MM.1S (cell line): ENCODE results near the gene GARS1.

Experiments used
- DNase-seq: peaks from one replicate; pipeline ENCODE4 v3.0.0-alpha.2; 2015
- H2AFZ ChIP-seq: fragments of 300-600 bp; sonication (generic); 2 replicates; pipeline ENCODE4 v1.6.0; 2016; ENCODE audit warnings: antibody characterized with exemption, low read length
- H3F3A ChIP-seq: fragments of 300-600 bp; sonication (generic); 2 replicates; pipeline ENCODE4 v1.6.1; 2016; ENCODE audit warnings: mild to moderate bottlenecking, antibody characterized with exemption, low read length, moderate library complexity, mixed read lengths; ENCODE audit not compliant: insufficient read depth
- H3K27ac ChIP-seq: fragments of 300-600 bp; sonication (generic); 2 replicates; pipeline ENCODE4 v1.5.1; 2016; ENCODE audit warnings: mild to moderate bottlenecking, low read length
- H3K27me3 ChIP-seq: fragments of 300-600 bp; sonication (generic); replicated peaks from 2 replicates; pipeline ENCODE4 v1.6.0; 2016; ENCODE audit warnings: low read length; ENCODE audit not compliant: insufficient read depth
- H3K36me3 ChIP-seq: fragments of 300-600 bp; sonication (generic); replicated peaks from 2 replicates; pipeline ENCODE4 v1.6.1; 2016; ENCODE audit warnings: mild to moderate bottlenecking, low read length, mixed read lengths; ENCODE audit not compliant: insufficient read depth
- H3K4me1 ChIP-seq: fragments of 300-600 bp; sonication (generic); 2 replicates; pipeline ENCODE4 v1.6.1; 2016; ENCODE audit warnings: low read length, mixed read lengths
- H3K4me2 ChIP-seq: fragments of 300-600 bp; sonication (generic); 2 replicates; pipeline ENCODE4 v1.6.0; 2016; ENCODE audit warnings: low read depth, low read length
- H3K4me3 ChIP-seq: fragments of 300-600 bp; sonication (generic); 2 replicates; pipeline ENCODE4 v1.5.1; 2016; ENCODE audit warnings: low read length, mixed read lengths
- H3K79me2 ChIP-seq: fragments of 300-600 bp; sonication (generic); 2 replicates; pipeline ENCODE4 v1.6.1; 2016; ENCODE audit warnings: mixed run types, low read length, mixed read lengths
- H3K9ac ChIP-seq: fragments of 300-600 bp; sonication (generic); 2 replicates; pipeline ENCODE4 v1.6.1; 2016; ENCODE audit warnings: low read length, mixed read lengths
- H3K9me2 ChIP-seq: fragments of 300-600 bp; sonication (generic); replicated peaks from 2 replicates; pipeline ENCODE4 v1.6.1; 2016; ENCODE audit warnings: mild to moderate bottlenecking, low read length, mixed read lengths; ENCODE audit not compliant: insufficient read depth
- H3K9me3 ChIP-seq: fragments of 300-600 bp; sonication (generic); replicated peaks from 2 replicates; pipeline ENCODE4 v1.6.1; 2016; ENCODE audit warnings: mild to moderate bottlenecking, low read length, mixed read lengths; ENCODE audit not compliant: insufficient read depth
- H4K20me1 ChIP-seq: fragments of 300-600 bp; sonication (generic); 2 replicates; pipeline ENCODE4 v1.6.1; 2016; ENCODE audit warnings: mild to moderate bottlenecking, low read length, moderate library complexity, mixed read lengths; ENCODE audit not compliant: insufficient read depth
- CTCF ChIP-seq: fragments of 300-600 bp; sonication (generic); IDR thresholded peaks from 2 replicates; pipeline ENCODE4 v1.5.1; 2016; ENCODE audit warnings: antibody characterized with exemption, low read length, mixed read lengths
- EZH2 ChIP-seq: fragments of 300-600 bp; sonication (generic); optimal IDR thresholded peaks from 2 replicates; pipeline ENCODE3; 2017; ENCODE audit warnings: low read depth, mild to moderate bottlenecking, antibody characterized with exemption, low read length, mixed read lengths
- EZH2phosphoT487 ChIP-seq: fragments of 300-600 bp; sonication (generic); IDR thresholded peaks from 2 replicates; pipeline ENCODE4 v1.6.1; 2018; ENCODE audit warnings: antibody characterized with exemption, low read length

GARS1 gene

GRCh38 chr7:30642789-30643188, 48.1 kb downstream of the GARS1 start:
- Histone ChIP-seq H3K27me3 (no peaks in the 10 kb centered on the region), H3K9me3 (no peaks in the 10 kb centered on the region), H3K4me1 (no peaks in the 10 kb centered on the region), H3K9ac (no peak overlapping the region), H2AFZ (no peak overlapping the region), H3K9me2 (no peaks in the 10 kb centered on the region), H3K36me3 (no peaks in the 10 kb centered on the region), H3K27ac (no peak overlapping the region), H4K20me1 (no peaks in the 10 kb centered on the region), H3F3A (no peaks in the 10 kb centered on the region), H3K4me3 (no peak overlapping the region), H3K4me2 (no peak overlapping the region), H3K79me2 (no peaks in the 10 kb centered on the region)
- TF ChIP-seq EZH2 (no peak), EZH2phosphoT487 (no peak), CTCF (no peak)
- no peak for DNase-seq

GRCh38 chr7:30644286-30644955, 49.7 kb downstream of the GARS1 start:
- Histone ChIP-seq H2AFZ (no peak overlapping the region), H3F3A (no peaks in the 10 kb centered on the region), H3K9me2 (no peaks in the 10 kb centered on the region), H3K27ac (no peak overlapping the region), H3K4me1 (no peaks in the 10 kb centered on the region), H4K20me1 (no peaks in the 10 kb centered on the region), H3K9me3 (no peaks in the 10 kb centered on the region), H3K9ac (no peak overlapping the region), H3K36me3 (no peaks in the 10 kb centered on the region), H3K79me2 (no peaks in the 10 kb centered on the region), H3K27me3 (no peaks in the 10 kb centered on the region), H3K4me2 (no peak overlapping the region), H3K4me3 (no peak overlapping the region)
- no peak for DNase-seq
- no peak for TF ChIP-seq EZH2

- Histone ChIP-seq H2AFZ (no peak overlapping the region), H3K27me3 (no peaks in the 10 kb centered on the region), H4K20me1 (no peaks in the 10 kb centered on the region), H3K9me3 (no peaks in the 10 kb centered on the region), H3K4me3 (no peak overlapping the region), H3K4me1 (no peaks in the 10 kb centered on the region), H3F3A (no peaks in the 10 kb centered on the region), H3K9me2 (no peaks in the 10 kb centered on the region), H3K79me2 (no peaks in the 10 kb centered on the region), H3K27ac (no peak overlapping the region), H3K9ac (no peak overlapping the region), H3K4me2 (no peak overlapping the region), H3K36me3 (no peaks in the 10 kb centered on the region)
- DNase-seq, result no peak
- TF ChIP-seq EZH2phosphoT487 (no peak), EZH2 (no peak), CTCF (no peak)
Observed at GRCh38 chr7:30645661-30646060, 51.0 kb downstream of the GARS1 start.

GRCh38 chr7:30646154-30646553, 51.5 kb downstream of the GARS1 start:
- no peak for TF ChIP-seq EZH2
- TF ChIP-seq EZH2phosphoT487, result no peak
- no peak for TF ChIP-seq CTCF
- DNase-seq, result no peak
- Histone ChIP-seq H3K27ac (no peak overlapping the region), H3K4me3 (no peak overlapping the region), H4K20me1 (no peaks in the 10 kb centered on the region), H3K4me2 (no peak overlapping the region), H3K79me2 (no peaks in the 10 kb centered on the region), H3F3A (no peaks in the 10 kb centered on the region), H3K27me3 (no peaks in the 10 kb centered on the region), H3K4me1 (no peaks in the 10 kb centered on the region), H3K9me2 (no peaks in the 10 kb centered on the region), H3K9me3 (no peaks in the 10 kb centered on the region), H3K9ac (no peak overlapping the region), H3K36me3 (no peaks in the 10 kb centered on the region), H2AFZ (no peak overlapping the region)
